K562 (cell line): ENCODE measurements around the gene SEPHS2. TPM values are rescaled to one million over a fixed set of nuclear protein-coding genes. Genes with fewer than 3 reads are reported as not detected.

Source experiments
- ATAC-seq: fragments of 200-7000 bp; cut with Tn5 transposase; 3 replicates; pipeline ENCODE4 v1.9.1; 2020; ENCODE audit warnings: moderate library complexity
- BruUV-seq: library from RNA; stranded (reverse); fragments of 400-500 nt; replicated peaks from 2 replicates; lab custom pipeline; 2021; lab: Mats Ljungman, UMichigan
- CTCF ChIA-PET: fragments of 300-600 bp; formaldehyde crosslinking; extraction: SDS; loops from one replicate; lab custom pipeline; 2021; ENCODE audit warnings: low intra/inter-chr PET ratio; lab: Yijun Ruan, JAX
- POLR2A ChIA-PET: fragments of 300-600, 350-650 bp; sonication (Branson Sonifier 250); formaldehyde crosslinking; extraction: SDS; loops from one replicate; lab custom pipeline; 2021; ENCODE audit warnings: antibody characterized with exemption, inconsistent platforms; lab: Yijun Ruan, JAX
- DNase-seq, 4 experiments: peaks; one replicate each; pipeline versions ENCODE4 v3.0.0 to v3.0.0-alpha.2; 2011 to 2018; ENCODE audit warnings: low spot score in 3 of 4, mixed read lengths in 3 of 4; ENCODE audit errors: extremely low read depth in 1 of 4
- FAIRE-seq: peaks from 2 replicates; lab custom pipeline; 2011; peaks lifted over from hg19 to GRCh38; lab: Jason Lieb, UNC
- H2AFZ ChIP-seq: 2 replicates; pipeline ENCODE4 v1.6.0; 2011; ENCODE audit warnings: low read depth, low read length, control low read depth, inconsistent platforms
- H3K27ac ChIP-seq: fragments of 200-600 bp; 3 replicates; pipeline ENCODE4 v1.8.0; 2011; ENCODE audit warnings: low read depth, mild to moderate bottlenecking, control low read depth, inconsistent platforms, low read length, moderate library complexity, mixed read lengths; ENCODE audit errors: extremely low read depth
- H3K27me3 ChIP-seq, 2 experiments: fragments of 300-600 bp in 1 of 2; 2 replicates in 1 of 2; 3 replicates in 1 of 2; pipeline versions ENCODE4 v1.6.0 to v1.8.0; 2011; ENCODE audit warnings: inconsistent platforms in 2 of 2, low read length in 2 of 2, mild to moderate bottlenecking in 1 of 2, mixed read lengths in 1 of 2, moderate library complexity in 1 of 2; ENCODE audit not compliant: control insufficient read depth in 2 of 2, insufficient read depth in 2 of 2
- H3K36me3 ChIP-seq: fragments of 300-600 bp; 3 replicates; pipeline ENCODE4 v1.8.0; 2011; ENCODE audit warnings: mild to moderate bottlenecking, low read length, inconsistent platforms; ENCODE audit not compliant: control insufficient read depth, insufficient read depth
- H3K4me1 ChIP-seq, 2 experiments: fragments of 200-600 bp in 1 of 2; replicated peaks in 1 of 2; 2 replicates in 1 of 2; 3 replicates in 1 of 2; pipeline versions ENCODE4 v1.5.1 to v1.8.0; 2011; ENCODE audit warnings: inconsistent platforms in 2 of 2, low read length in 2 of 2, mild to moderate bottlenecking in 1 of 2, mixed read lengths in 1 of 2, moderate library complexity in 1 of 2; ENCODE audit not compliant: control insufficient read depth in 2 of 2, insufficient read depth in 2 of 2
- H3K4me2 ChIP-seq: 2 replicates; pipeline ENCODE4 v1.6.1; 2011; ENCODE audit warnings: low read length, control low read depth, inconsistent platforms, mixed read lengths; ENCODE audit not compliant: insufficient read depth
- H3K4me3 ChIP-seq: fragments of 200-600 bp; sonication (generic), shearing (Covaris generic); 2 replicates; pipeline ENCODE4 v1.5.1; 2016; ENCODE audit warnings: control low read depth, inconsistent platforms
- H3K79me2 ChIP-seq: fragments of 200-600 bp; 3 replicates; pipeline ENCODE4 v1.8.0; 2011; ENCODE audit warnings: low read length, inconsistent platforms; ENCODE audit not compliant: control insufficient read depth, insufficient read depth
- H3K9ac ChIP-seq, 2 experiments: 2 replicates each; pipeline versions ENCODE4 v1.6.0 to v1.6.1; 2011; ENCODE audit warnings: low read depth in 2 of 2, low read length in 2 of 2, control low read depth in 1 of 2, inconsistent platforms in 1 of 2, mild to moderate bottlenecking in 1 of 2, mixed read lengths in 1 of 2; ENCODE audit not compliant: insufficient read depth in 1 of 2
- H3K9me1 ChIP-seq: one replicate; pipeline ENCODE4 v1.6.0; 2011; ENCODE audit warnings: inconsistent platforms, mild to moderate bottlenecking, low read length, moderate library complexity; ENCODE audit not compliant: control insufficient read depth, insufficient read depth
- H3K9me3 ChIP-seq: replicated peaks from 2 replicates; pipeline ENCODE4 v1.5.1; 2011; ENCODE audit warnings: low read depth, low read length, inconsistent platforms; ENCODE audit not compliant: control insufficient read depth, insufficient read depth
- H4K20me1 ChIP-seq: replicated peaks from 2 replicates; pipeline ENCODE4 v1.6.1; 2011; ENCODE audit warnings: low read length, inconsistent platforms, mixed read lengths; ENCODE audit not compliant: control insufficient read depth, insufficient read depth
- NRF1 ChIP-seq, 2 experiments: fragments of 450-650 bp; IDR thresholded peaks in 1 of 2; conservative IDR thresholded peaks in 1 of 2; 2 replicates each; pipeline ENCODE4 v1.6.1; 2014; ENCODE audit warnings: mild to moderate bottlenecking in 2 of 2
- PML ChIP-seq: IDR thresholded peaks from 2 replicates; pipeline ENCODE4 v1.6.1; 2012; ENCODE audit warnings: low read length, inconsistent platforms
- POLR2AphosphoS5 ChIP-seq: IDR thresholded peaks from 2 replicates; pipeline ENCODE4 v1.6.1; 2011; ENCODE audit warnings: mild to moderate bottlenecking, low read depth, low read length, moderate library complexity; ENCODE audit not compliant: control insufficient read depth, insufficient read depth
- POLR2G ChIP-seq: fragments of 200-400 bp; formaldehyde crosslinking; IDR thresholded peaks from 2 replicates; pipeline ENCODE4 v1.6.1; 2017; ENCODE audit warnings: low read depth, mild to moderate bottlenecking, antibody characterized with exemption, low read length, moderate library complexity
- TAF9B ChIP-seq: fragments of 450-650 bp; IDR thresholded peaks from 2 replicates; pipeline ENCODE4 v1.6.1; 2018; ENCODE audit warnings: mild to moderate bottlenecking; ENCODE audit not compliant: partially characterized antibody
- TEAD1 ChIP-seq, 2 experiments: fragments of 450-650 bp in 1 of 2; sonication (generic) in 1 of 2; formaldehyde crosslinking; IDR thresholded peaks; 2 replicates each; pipeline versions ENCODE4 v1.4.0 to v1.8.0; 2020 to 2022; ENCODE audit warnings: mild to moderate bottlenecking in 2 of 2, missing genetic modification reagents in 1 of 2
- WGBS: fragments of 100-300 bp; shearing (Covaris generic); methylation state at CpG from one replicate; pipeline ENCODE4 v1.1.6; 2016; ENCODE audit warnings: low coverage, mixed read lengths; ENCODE audit not compliant: insufficient coverage; ENCODE audit errors: missing lambda C conversion rate; 5-methylcytosine and 5-hydroxymethylcytosine counted together
- in situ Hi-C: fragments of 300-500 bp; cut with MboI; formaldehyde crosslinking; loops from 4 replicates; pipeline ENCODE4 v1.15.0; 2018; ENCODE audit warnings: inconsistent platforms, mixed read lengths
- intact Hi-C: fragments of 100-400 bp; cut with micrococcal nuclease; formaldehyde crosslinking; loops from 2 replicates; pipeline ENCODE4 v1.14.2; 2022
- polyA plus RNA-seq, 8 experiments: library from polyadenylated mRNA; depleted of rRNA in 4 of 8; stranded (reverse) in 5 of 8; unstranded in 3 of 8; fragments of >200 nt; fragmentation: Nextera tagmentation in 2 of 8; fragmentation: Illumina TruSeq in 1 of 8; extraction: Ambion mirVana in 2 of 8; extraction: Trizol in 1 of 8; gene quantifications; 2 replicates each; pipeline versions ENCODE4 v1.2.1 to v1.2.3, GENCODE V29; 2011 to 2014; ENCODE audit warnings: inconsistent platforms in 1 of 8, missing spikeins in 1 of 8
- total RNA-seq, 7 experiments: library from RNA; depleted of rRNA in 6 of 7; stranded (reverse); fragments of >200 nt in 6 of 7; fragmentation: Illumina TruSeq in 2 of 7; extraction: Trizol in 2 of 7; gene quantifications; 2 replicates each; pipeline versions ENCODE4 v1.2.1 to v1.2.3, GENCODE V29; 2011 to 2021; ENCODE audit warnings: low replicate concordance in 1 of 7
- TF ChIP-seq, protein P1 (sequence below): sonication (generic); formaldehyde crosslinking; IDR thresholded peaks from 2 replicates; pipeline ENCODE4 v1.9.0; 2022; ENCODE audit warnings: mild to moderate bottlenecking, missing genetic modification reagents
- TF ChIP-seq, protein P2 (sequence below), 2 experiments: IDR thresholded peaks; 2 replicates each; pipeline ENCODE4 v1.6.1; 2011; ENCODE audit warnings: borderline replicate concordance in 1 of 2, control low read depth in 1 of 2, low read depth in 1 of 2, low read length in 1 of 2, mild to moderate bottlenecking in 1 of 2, mixed read lengths in 1 of 2, moderate library complexity in 1 of 2; ENCODE audit not compliant: insufficient read depth in 1 of 2, insufficient read length in 1 of 2, poor library complexity in 1 of 2, severe bottlenecking in 1 of 2; ENCODE audit errors: extremely low read depth in 1 of 2
- TF ChIP-seq, protein P3 (sequence below): fragments of 200-800 bp; sonication (Bioruptor generic); IDR thresholded peaks from 2 replicates; pipeline ENCODE4 v1.6.1; 2017; ENCODE audit warnings: missing genetic modification characterization, missing compliant biosample characterization

The SEPHS2 gene
- total and polyA plus RNA-seq, 9 of the 15 experiments (the other 6 are each of a cell fraction or from before 2014, with no cell fraction given): 20.9 to 90.6 (median 43.4) TPM

DNA sequence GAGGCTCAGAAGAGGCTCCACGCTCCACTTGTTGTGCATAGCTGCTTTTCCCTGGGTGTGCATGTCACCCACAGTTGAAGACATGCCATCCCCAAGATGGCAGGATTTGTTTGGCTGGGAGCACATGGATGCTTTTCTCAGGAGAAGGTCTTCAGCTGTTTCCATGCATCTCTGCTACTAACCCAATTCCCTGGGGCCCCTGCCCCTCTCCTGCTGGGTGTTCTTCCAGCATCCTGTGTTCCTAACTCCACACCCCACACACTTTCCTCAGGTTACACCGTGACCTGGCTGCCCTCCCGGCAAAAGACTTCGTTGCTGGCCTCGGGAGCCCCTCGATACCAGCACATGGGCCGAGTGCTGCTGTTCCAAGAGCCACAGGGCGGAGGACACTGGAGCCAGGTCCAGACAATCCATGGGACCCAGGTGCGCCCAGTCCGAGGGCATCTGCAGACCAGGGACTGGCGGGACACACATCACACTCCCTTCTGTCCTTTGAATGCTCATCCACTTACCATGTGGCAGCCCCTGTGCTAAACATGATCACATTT lies 48.3 kb upstream of the SEPHS2 start:
- BruUV-seq: no TSS peak
- no peaks in the 10 kb centered on the region for H3K36me3 ChIP-seq
- peaks cover 10 to 27% of the 10 kb centered on the region in 2 experiments; a peak in 4 of 5 replicates for H3K4me1 ChIP-seq
- no peak overlapping the region for H3K4me3 ChIP-seq
- H3K27me3 ChIP-seq: no peaks in the 10 kb centered on the region
- DNase-seq (peak in 1 of 4 experiments; percentile 7), FAIRE-seq (no peak), ATAC-seq (no peak)
- no peak overlapping the region for H3K4me2 ChIP-seq
- ChIA-PET POLR2A (interaction anchor here (1.3 to 1.8 kb wide), 2 partner anchors 11 to 30 kb away, joined by 3 to 7 read pairs; no protein-coding TSS in a partner anchor), CTCF (no interaction called here)
- in situ Hi-C loops (no loop called here), intact Hi-C loops (loop anchor here (5.0 kb wide), 2 partner anchors 33 to 103 kb away; partner anchors contain the start of gene ZNF768)
- peak overlapping the region; percentile 43; the same call in 1 of the 2 replicates for H2AFZ ChIP-seq
- no peaks in the 10 kb centered on the region for H4K20me1 ChIP-seq
- 65% methylated on average over 11 of the region's 11 CpGs for WGBS
- TF ChIP-seq, protein P1, sequence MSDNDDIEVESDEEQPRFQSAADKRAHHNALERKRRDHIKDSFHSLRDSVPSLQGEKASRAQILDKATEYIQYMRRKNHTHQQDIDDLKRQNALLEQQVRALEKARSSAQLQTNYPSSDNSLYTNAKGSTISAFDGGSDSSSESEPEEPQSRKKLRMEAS: peak; percentile 11; the same call in 1 of the 2 replicates
- TF ChIP-seq POLR2G: no peak
- H3K9ac ChIP-seq: peak overlapping the region in 1 of 2 experiments; percentile 48; a peak in 1 of 4 replicates
- H3K9me1 ChIP-seq: no peaks in the 10 kb centered on the region
- H3K27ac ChIP-seq: no peak overlapping the region
- no peaks in the 10 kb centered on the region for H3K79me2 ChIP-seq
- no peaks in the 10 kb centered on the region for H3K9me3 ChIP-seq

DNA sequence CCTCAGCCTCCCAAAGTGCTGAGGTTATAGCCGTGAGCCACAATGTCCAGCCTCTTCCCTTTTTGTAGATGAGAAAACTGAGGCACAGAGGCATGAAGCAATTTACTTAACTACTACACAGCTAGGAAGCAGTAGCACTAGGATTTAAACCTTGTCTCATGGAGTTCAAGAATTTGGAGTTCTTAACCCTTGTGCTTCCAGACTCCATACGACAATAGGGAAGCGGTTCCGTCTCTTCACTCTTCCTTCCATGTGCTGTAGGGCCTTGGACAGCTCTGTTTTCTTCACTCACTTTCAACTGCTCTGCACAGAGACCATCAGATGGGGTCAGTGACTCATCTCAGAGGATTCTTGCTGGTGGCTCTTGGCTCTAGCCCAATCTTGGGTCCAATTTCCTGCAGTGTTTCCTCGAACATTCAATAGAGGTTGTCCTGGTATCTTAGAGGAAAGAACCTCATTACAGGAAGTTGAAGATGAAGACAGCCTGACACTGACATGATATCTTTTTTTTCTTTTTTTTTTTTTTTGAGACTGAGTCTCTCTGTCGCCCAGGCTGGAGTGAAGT lies 46.2 kb upstream of the SEPHS2 start:
- intact Hi-C loops (loop anchor here (1.0 to 5.0 kb wide), 3 partner anchors 35 to 136 kb away; partner anchors contain the start of gene ZNF768), in situ Hi-C loops (no loop called here)
- H2AFZ ChIP-seq: peak overlapping the region; percentile 96
- H3K27me3 ChIP-seq: no peaks in the 10 kb centered on the region
- BruUV-seq: no TSS peak
- ChIA-PET POLR2A (interaction anchor here (0.5 to 1.1 kb wide), 4 partner anchors 9 to 61 kb away, joined by 3 to 5 read pairs (median 4); no protein-coding TSS in a partner anchor), CTCF (interaction anchor here (0.6 to 1.0 kb wide), 2 partner anchors 84 to 137 kb away, joined by 3 to 4 read pairs; no protein-coding TSS in a partner anchor)
- H3K9me3 ChIP-seq: no peaks in the 10 kb centered on the region
- H3K4me2 ChIP-seq: peak overlapping the region; percentile 57
- FAIRE-seq (peak; percentile 99), DNase-seq (peak; percentile 53 to 90 (median 70)), ATAC-seq (peak; percentile 94)
- no peak overlapping the region for H3K4me3 ChIP-seq
- WGBS: 2% methylated on average over 5 of the region's 6 CpGs
- no peaks in the 10 kb centered on the region for H3K36me3 ChIP-seq
- H4K20me1 ChIP-seq: no peaks in the 10 kb centered on the region
- H3K9me1 ChIP-seq: no peaks in the 10 kb centered on the region
- H3K9ac ChIP-seq: peak overlapping the region; percentile 32 to 67; a peak in 2 of 4 replicates
- H3K4me1 ChIP-seq: peaks cover 7 to 21% of the 10 kb centered on the region in 2 experiments; a peak in 4 of 5 replicates
- no peaks in the 10 kb centered on the region for H3K79me2 ChIP-seq
- peak overlapping the region; percentile 54 for H3K27ac ChIP-seq
- peak in 1 of 2 experiments; percentile 37; a peak in 1 of 4 replicates for TF ChIP-seq TEAD1 (CRISPR knock-in tag; IDR thresholded peaks at IDR 0.05)
- TF ChIP-seq, protein P2, sequence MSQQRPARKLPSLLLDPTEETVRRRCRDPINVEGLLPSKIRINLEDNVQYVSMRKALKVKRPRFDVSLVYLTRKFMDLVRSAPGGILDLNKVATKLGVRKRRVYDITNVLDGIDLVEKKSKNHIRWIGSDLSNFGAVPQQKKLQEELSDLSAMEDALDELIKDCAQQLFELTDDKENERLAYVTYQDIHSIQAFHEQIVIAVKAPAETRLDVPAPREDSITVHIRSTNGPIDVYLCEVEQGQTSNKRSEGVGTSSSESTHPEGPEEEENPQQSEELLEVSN (IDR thresholded peaks at IDR 0.05; ENCODE audit: borderline replicate concordance in 1 of 2, extremely low read depth in 1 of 2, insufficient read depth in 1 of 2, insufficient read length in 1 of 2, low read depth in 1 of 2, low read length in 1 of 2, poor library complexity in 1 of 2, severe bottlenecking in 1 of 2): peak in 1 of 2 experiments; percentile 20
- TF ChIP-seq POLR2AphosphoS5: peak; percentile 17; the same call in 1 of the 2 replicates
- TF ChIP-seq, protein P3, sequence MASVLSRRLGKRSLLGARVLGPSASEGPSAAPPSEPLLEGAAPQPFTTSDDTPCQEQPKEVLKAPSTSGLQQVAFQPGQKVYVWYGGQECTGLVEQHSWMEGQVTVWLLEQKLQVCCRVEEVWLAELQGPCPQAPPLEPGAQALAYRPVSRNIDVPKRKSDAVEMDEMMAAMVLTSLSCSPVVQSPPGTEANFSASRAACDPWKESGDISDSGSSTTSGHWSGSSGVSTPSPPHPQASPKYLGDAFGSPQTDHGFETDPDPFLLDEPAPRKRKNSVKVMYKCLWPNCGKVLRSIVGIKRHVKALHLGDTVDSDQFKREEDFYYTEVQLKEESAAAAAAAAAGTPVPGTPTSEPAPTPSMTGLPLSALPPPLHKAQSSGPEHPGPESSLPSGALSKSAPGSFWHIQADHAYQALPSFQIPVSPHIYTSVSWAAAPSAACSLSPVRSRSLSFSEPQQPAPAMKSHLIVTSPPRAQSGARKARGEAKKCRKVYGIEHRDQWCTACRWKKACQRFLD (CRISPR knock-in tag): no peak
- peak; percentile 54 for TF ChIP-seq TAF9B
- peak in 1 of 2 experiments; percentile 38; a peak in 1 of 4 replicates for TF ChIP-seq NRF1 (conservative IDR thresholded peaks at IDR 0.05 in 1 of 2, IDR thresholded peaks at IDR 0.05 in 1 of 2)
- no peak; the same call in 1 of the 2 replicates for TF ChIP-seq PML
